Measurements from ENCODE around the gene ING3. TPM values are rescaled to one million over a fixed set of nuclear protein-coding genes. Genes with fewer than 3 reads are reported as not detected.

ING3 gene
- total RNA-seq, 1 experiment from 2014 or later: 23.1 TPM

DNA sequence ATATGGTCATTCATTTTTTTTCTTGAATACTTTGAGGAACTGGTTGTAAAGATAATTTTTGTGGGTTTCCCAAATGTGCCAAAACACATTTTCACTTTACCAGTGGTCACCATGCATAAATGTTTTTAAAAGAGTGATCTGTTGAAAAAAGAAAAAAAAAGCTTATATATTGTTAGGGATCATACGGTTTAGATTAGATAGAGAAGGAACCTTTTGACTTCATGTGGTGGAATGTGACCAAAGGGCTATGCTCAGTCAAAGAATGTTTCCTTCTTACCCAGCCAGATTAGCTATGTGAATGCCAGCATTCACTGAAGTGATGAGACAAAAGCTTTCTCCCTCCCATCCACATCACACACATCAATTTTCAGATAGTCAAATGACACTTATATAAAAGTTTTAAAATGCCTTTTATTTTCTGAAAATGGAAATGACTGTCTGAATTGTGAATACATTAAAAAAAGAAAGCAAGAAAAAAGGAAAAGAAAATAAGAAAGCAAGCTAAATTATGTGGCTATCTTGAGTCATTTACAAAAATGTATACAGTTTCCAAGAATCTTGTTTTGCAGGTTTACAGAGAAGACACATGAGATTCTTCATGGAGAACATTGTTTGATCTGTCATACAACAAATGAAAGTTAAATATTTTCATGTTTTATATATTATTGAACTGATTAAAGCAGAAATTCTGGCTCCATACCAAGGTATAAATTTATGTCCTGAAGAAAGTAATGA, 29.4 kb downstream of the ING3 start:
- Histone ChIP-seq H3K18ac (ENCODE audit: insufficient read length, low read depth, low read length) (no peak overlapping the region), H4K8ac (replicated peaks; ENCODE audit: insufficient read length, low read depth, low read length) (no peak overlapping the region), H4K5ac (ENCODE audit: insufficient read length, low read depth, low read length) (no peak overlapping the region), H4K20me1 (ENCODE audit: control insufficient read depth, insufficient read depth, insufficient read length) (no peaks in the 10 kb centered on the region), H3K4ac (ENCODE audit: low read depth, low read length) (no peak overlapping the region), H4K91ac (ENCODE audit: insufficient read length, low read depth, low read length) (no peak overlapping the region), H3K23me2 (ENCODE audit: insufficient read length, low read depth, low read length, poor library complexity, severe bottlenecking) (no peaks in the 10 kb centered on the region), H2BK20ac (ENCODE audit: low read depth, low read length, poor library complexity, severe bottlenecking) (no peak overlapping the region), H3K9ac (ENCODE audit: extremely low read depth, insufficient read length, low read length) (no peak overlapping the region), H3K4me2 (ENCODE audit: insufficient read depth, insufficient read length, low read length) (no peak overlapping the region), H3K56ac (ENCODE audit: insufficient read length, low read depth, low read length) (no peak overlapping the region), H3K23ac (ENCODE audit: insufficient read length, low read depth, low read length) (no peak overlapping the region), H2BK120ac (ENCODE audit: low read depth, low read length, poor library complexity, severe bottlenecking) (no peak overlapping the region), H3K79me1 (ENCODE audit: insufficient read depth, low read depth, low read length, poor library complexity, severe bottlenecking) (no peaks in the 10 kb centered on the region), H3K14ac (ENCODE audit: insufficient read depth, low read length) (no peak overlapping the region), H3K27ac (ENCODE audit: insufficient read length, low read depth, low read length) (no peak overlapping the region), H3K27me3 (ENCODE audit: insufficient read depth, low read length) (no peaks in the 10 kb centered on the region), H2AFZ (ENCODE audit: low read length) (no peak overlapping the region), H3T11ph (ENCODE audit: low read length) (no peak overlapping the region), H2BK5ac (ENCODE audit: insufficient read length, low read length) (no peak overlapping the region), H3K79me2 (ENCODE audit: insufficient read depth, low read length) (no peaks in the 10 kb centered on the region), H2BK15ac (ENCODE audit: low read depth, low read length) (no peak overlapping the region), H3K9me3 (ENCODE audit: control insufficient read depth, low read depth, low read length) (no peaks in the 10 kb centered on the region), H2BK12ac (ENCODE audit: insufficient read length, low read depth, low read length) (no peak overlapping the region), H3K4me1 (ENCODE audit: insufficient read depth, low read length) (no peaks in the 10 kb centered on the region), H2AK5ac (ENCODE audit: insufficient read length, low read length) (no peak overlapping the region)
- Mint-ChIP-seq H3K4me1 (peaks cover 0 to 4% of the 10 kb centered on the region in 2 experiments; a peak in 2 of 4 replicates), H3K27ac (no peak overlapping the region), H3K4me3 (no peak overlapping the region), H3K27me3 (ENCODE audit: low read depth) (no peaks in the 10 kb centered on the region), H3K36me3 (ENCODE audit: insufficient read depth in 1 of 3, low read depth in 3 of 3) (peaks cover 0 to 5% (median 4%) of the 10 kb centered on the region in 3 experiments; a peak in 4 of 7 replicates), H3K9me3 (no peaks in the 10 kb centered on the region)
- no CpG with 5 or more reads among the region's 1 CpG for WGBS (ENCODE audit: extremely low coverage, insufficient read length, low lambda C conversion rate)
- DNase-seq: no peak
- TF ChIP-seq CTCF (conservative IDR thresholded peaks at IDR 0.05): no peak
